ENCODE measurements around the gene KNSTRN.
A peak's percentile ranks its signal among the peaks of the same experiment; 100 is the strongest.

DNA sequence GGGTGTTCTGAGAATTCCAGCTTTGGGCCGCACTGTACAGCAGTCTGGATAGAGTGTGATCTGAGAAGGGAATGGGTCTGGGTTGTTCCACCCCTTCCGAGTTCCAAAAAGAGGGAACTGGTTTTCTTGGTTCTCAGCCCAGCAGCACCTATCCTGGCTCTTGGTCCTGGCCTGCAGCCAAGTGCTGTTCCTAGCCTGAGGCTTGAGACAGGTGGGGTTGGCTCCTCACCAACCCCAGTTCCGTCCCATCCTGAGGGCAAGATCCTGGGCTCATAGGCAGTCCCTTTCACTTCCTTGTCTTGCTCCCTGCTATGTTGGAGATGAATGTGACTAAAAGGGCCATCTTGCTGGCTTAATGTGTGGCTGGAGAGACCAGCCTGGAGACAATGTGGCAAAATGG is 38.3 kb downstream of the KNSTRN start:
- TF ChIP-seq POLR2A (IDR thresholded peaks at IDR 0.05; ENCODE audit: low read length) (peak; percentile 24), GATA1 (IDR thresholded peaks at IDR 0.05; ENCODE audit: low read depth, low read length) (no peak)
